ENCODE data around the gene DNMBP.

DNMBP gene

GRCh38 chr10:99929360-99929759 lies 80.4 kb downstream of the DNMBP start:
- no peak for TF ChIP-seq CTCF (IDR thresholded peaks at IDR 0.05; ENCODE audit: borderline replicate concordance, insufficient read depth, low read depth, low read length)

GRCh38 chr10:99927721-99928280 lies 81.9 kb downstream of the DNMBP start:
- no peak for TF ChIP-seq CTCF (IDR thresholded peaks at IDR 0.05; ENCODE audit: borderline replicate concordance, insufficient read depth, low read depth, low read length)
- no peak overlapping the region for H3K4me3 ChIP-seq (ENCODE audit: low read depth, low read length)

More at GRCh38 chr10:99929360-99929759, 80.4 kb downstream of the DNMBP start:
- no peak overlapping the region for H3K4me3 ChIP-seq (ENCODE audit: low read depth, low read length)

GRCh38 chr10:99926925-99927720 lies 82.6 kb downstream of the DNMBP start:
- no peak for TF ChIP-seq CTCF (IDR thresholded peaks at IDR 0.05; ENCODE audit: borderline replicate concordance, insufficient read depth, low read depth, low read length)
- no peak overlapping the region for H3K4me3 ChIP-seq (ENCODE audit: low read depth, low read length)

GRCh38 chr10:99924451-99925255 lies 85.1 kb downstream of the DNMBP start:
- no peak overlapping the region for H3K4me3 ChIP-seq (ENCODE audit: low read depth, low read length)
- no peak for TF ChIP-seq CTCF (IDR thresholded peaks at IDR 0.05; ENCODE audit: borderline replicate concordance, insufficient read depth, low read depth, low read length)

- no peak overlapping the region for H3K4me3 ChIP-seq (ENCODE audit: low read depth, low read length)
- no peak for TF ChIP-seq CTCF (IDR thresholded peaks at IDR 0.05; ENCODE audit: borderline replicate concordance, insufficient read depth, low read depth, low read length)
Measured at GRCh38 chr10:99921948-99922347, 87.8 kb downstream of the DNMBP start.

- no peak for TF ChIP-seq CTCF (IDR thresholded peaks at IDR 0.05; ENCODE audit: borderline replicate concordance, insufficient read depth, low read depth, low read length)
- H3K4me3 ChIP-seq (ENCODE audit: low read depth, low read length): no peak overlapping the region
Measured at GRCh38 chr10:99920901-99921300, 88.8 kb downstream of the DNMBP start.
